Hepatocyte (in vitro differentiated cells): ENCODE results near the gene PLTP.

Experiments used
- EZH2 ChIP-seq: fragments of 200-600 bp; sonication (generic); IDR thresholded peaks from 2 replicates; pipeline ENCODE4 v1.6.1; 2016; ENCODE audit warnings: antibody characterized with exemption, mild to moderate bottlenecking, borderline replicate concordance
- TF ChIP-seq, protein P1 (sequence below): fragments of 200-600 bp; sonication (generic); IDR thresholded peaks from 2 replicates; pipeline ENCODE4 v1.5.1; 2016; ENCODE audit warnings: antibody characterized with exemption, mild to moderate bottlenecking; ENCODE audit not compliant: poor library complexity

- TF ChIP-seq, protein P1, sequence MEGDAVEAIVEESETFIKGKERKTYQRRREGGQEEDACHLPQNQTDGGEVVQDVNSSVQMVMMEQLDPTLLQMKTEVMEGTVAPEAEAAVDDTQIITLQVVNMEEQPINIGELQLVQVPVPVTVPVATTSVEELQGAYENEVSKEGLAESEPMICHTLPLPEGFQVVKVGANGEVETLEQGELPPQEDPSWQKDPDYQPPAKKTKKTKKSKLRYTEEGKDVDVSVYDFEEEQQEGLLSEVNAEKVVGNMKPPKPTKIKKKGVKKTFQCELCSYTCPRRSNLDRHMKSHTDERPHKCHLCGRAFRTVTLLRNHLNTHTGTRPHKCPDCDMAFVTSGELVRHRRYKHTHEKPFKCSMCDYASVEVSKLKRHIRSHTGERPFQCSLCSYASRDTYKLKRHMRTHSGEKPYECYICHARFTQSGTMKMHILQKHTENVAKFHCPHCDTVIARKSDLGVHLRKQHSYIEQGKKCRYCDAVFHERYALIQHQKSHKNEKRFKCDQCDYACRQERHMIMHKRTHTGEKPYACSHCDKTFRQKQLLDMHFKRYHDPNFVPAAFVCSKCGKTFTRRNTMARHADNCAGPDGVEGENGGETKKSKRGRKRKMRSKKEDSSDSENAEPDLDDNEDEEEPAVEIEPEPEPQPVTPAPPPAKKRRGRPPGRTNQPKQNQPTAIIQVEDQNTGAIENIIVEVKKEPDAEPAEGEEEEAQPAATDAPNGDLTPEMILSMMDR: no peak
- TF ChIP-seq EZH2: no peak
Measured at GRCh38 chr20:45953672-45954071, 41.7 kb upstream of the PLTP start.
